CD4-positive, alpha-beta T cell (primary cell): ENCODE results near the gene NGFR. TPM values are rescaled to one million over a fixed set of nuclear protein-coding genes. Genes with fewer than 3 reads are reported as not detected.

Experiments used
- ATAC-seq: fragments of 200-7000 bp; cut with Tn5 transposase; one replicate; pipeline ENCODE4 v1.10.0; 2022; ENCODE audit warnings: mild to moderate bottlenecking; ENCODE audit not compliant: poor library complexity
- CTCF ChIA-PET: fragments of 350-600 bp; sonication (Branson Sonifier 250); formaldehyde crosslinking; loops from one replicate; lab custom pipeline; 2021; ENCODE audit warnings: antibody characterized with exemption, inconsistent platforms; lab: Charles Lee
- POLR2A ChIA-PET: fragments of 350-600 bp; sonication (Branson Sonifier 250); formaldehyde crosslinking; loops from one replicate; lab custom pipeline; 2021; ENCODE audit warnings: antibody characterized with exemption, inconsistent platforms; lab: Charles Lee
- DNase-seq, 14 experiments: peaks; one replicate each; pipeline ENCODE4 v3.0.0-alpha.2; 2013 to 2020; ENCODE audit warnings: mixed read lengths in 2 of 14
- H3K27ac ChIP-seq, 2 donors: one replicate each; pipeline versions ENCODE4 v1.5.1 to v1.7.0; 2013; ENCODE audit warnings: low read length in 2 of 2, low read depth in 1 of 2, mild to moderate bottlenecking in 1 of 2
- H3K27me3 ChIP-seq, 2 experiments: 1 replicate in 1 of 2; 2 replicates in 1 of 2; pipeline versions ENCODE4 v1.6.1 to v1.7.0; 2013; ENCODE audit warnings: low read length in 2 of 2, control low read depth in 1 of 2, mild to moderate bottlenecking in 1 of 2, moderate library complexity in 1 of 2; ENCODE audit not compliant: insufficient read depth in 2 of 2, control insufficient read depth in 1 of 2
- H3K36me3 ChIP-seq: one replicate; pipeline ENCODE4 v1.6.1; 2013; ENCODE audit warnings: low read length, control low read depth; ENCODE audit not compliant: insufficient read depth
- H3K4me1 ChIP-seq: one replicate; pipeline ENCODE4 v1.6.1; 2013; ENCODE audit warnings: low read length, control low read depth; ENCODE audit not compliant: insufficient read depth
- H3K4me3 ChIP-seq: one replicate; pipeline ENCODE4 v1.5.1; 2013; ENCODE audit warnings: mild to moderate bottlenecking, low read length, moderate library complexity
- H3K9me3 ChIP-seq, 2 experiments: 1 replicate in 1 of 2; 2 replicates in 1 of 2; pipeline versions ENCODE4 v1.6.1 to v1.7.0; 2013; ENCODE audit warnings: low read length in 2 of 2, mild to moderate bottlenecking in 2 of 2, control low read depth in 1 of 2, moderate library complexity in 1 of 2; ENCODE audit not compliant: control insufficient read depth in 1 of 2, insufficient read depth in 1 of 2
- H3K27ac Mint-ChIP-seq: one replicate; pipeline ENCODE4 v1.8.0; 2020; ENCODE audit warnings: mixed read lengths
- H3K27me3 Mint-ChIP-seq: one replicate; pipeline ENCODE4 v1.8.0; 2021; ENCODE audit warnings: mixed read lengths
- H3K36me3 Mint-ChIP-seq: one replicate; pipeline ENCODE4 v1.8.0; 2021; ENCODE audit warnings: low read depth, mixed read lengths
- H3K4me1 Mint-ChIP-seq: one replicate; pipeline ENCODE4 v1.8.0; 2021; ENCODE audit warnings: low read depth, mixed read lengths
- H3K4me3 Mint-ChIP-seq: one replicate; pipeline ENCODE4 v1.8.0; 2020; ENCODE audit warnings: mild to moderate bottlenecking, mixed read lengths
- H3K9me3 Mint-ChIP-seq: one replicate; pipeline ENCODE4 v1.8.0; 2020; ENCODE audit warnings: mixed read lengths
- intact Hi-C, 2 experiments: fragments of 100-400 bp; cut with DNase I in 1 of 2; cut with micrococcal nuclease in 1 of 2; formaldehyde crosslinking; loops; one replicate each; pipeline versions ENCODE4 v1.15.1 to v1.9.0; 2023 to 2025; cut with DNase I, micrococcal nuclease
- total RNA-seq, 174 experiments: library from RNA in 2 of 174; stranded (reverse) in 2 of 174; gene quantifications; one replicate each; pipeline ENCODE4 v1.2.3 and lab custom pipeline; 2021 to 2026
- TF ChIP-seq, protein P1 (sequence below): fragments of 200-600 bp; IDR thresholded peaks from one replicate; pipeline ENCODE4 v1.8.0; 2022; ENCODE audit warnings: antibody characterized with exemption, mild to moderate bottlenecking

NGFR gene
- total RNA-seq, 2 experiments from 2014 or later = 0.11 to 0.22 TPM

DNA sequence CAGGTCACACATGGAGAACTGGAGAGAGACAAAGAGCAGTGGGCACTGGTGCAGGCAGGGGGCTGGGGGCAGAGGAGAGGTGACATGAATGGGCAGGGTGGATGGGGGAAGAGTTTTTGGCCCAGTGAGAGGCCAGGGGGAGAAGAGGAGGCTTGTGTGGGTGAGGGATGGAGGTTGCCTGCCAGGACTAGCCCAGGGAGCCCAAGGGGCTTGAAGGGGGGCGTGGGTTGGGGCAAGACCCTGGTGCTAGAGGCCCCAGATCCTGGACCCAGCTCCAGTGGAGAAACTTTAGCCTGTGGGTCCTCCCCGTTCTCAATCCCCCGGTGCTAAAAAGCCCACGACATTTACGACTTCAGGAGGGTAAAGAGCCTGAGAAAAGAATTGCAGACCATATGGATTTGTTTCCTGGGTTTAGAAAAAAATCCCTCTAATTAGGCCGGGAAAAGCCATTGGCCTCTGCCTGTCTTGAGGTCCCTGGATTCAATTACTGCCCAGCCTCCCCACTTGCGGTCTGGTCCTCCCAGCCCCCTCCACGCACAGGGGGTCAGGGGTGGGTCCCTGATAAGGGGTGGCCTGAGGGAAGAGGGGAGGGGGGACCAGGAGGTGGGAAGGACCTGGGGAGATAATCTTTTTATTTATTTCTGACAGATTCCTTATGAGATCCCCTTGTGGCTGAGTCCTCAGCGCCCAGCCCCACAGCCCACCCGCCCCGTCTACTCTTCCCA lies 33.0 kb downstream of the NGFR start:
- Mint-ChIP-seq H3K4me1 (peaks cover 7% of the 10 kb centered on the region), H3K27me3 (peaks cover 11% of the 10 kb centered on the region), H3K36me3 (no peaks in the 10 kb centered on the region), H3K9me3 (no peaks in the 10 kb centered on the region), H3K4me3 (no peak overlapping the region), H3K27ac (no peak overlapping the region)
- DNase-seq (peak in 1 of 14 experiments; percentile 23), ATAC-seq (no peak)
- TF ChIP-seq, protein P1, sequence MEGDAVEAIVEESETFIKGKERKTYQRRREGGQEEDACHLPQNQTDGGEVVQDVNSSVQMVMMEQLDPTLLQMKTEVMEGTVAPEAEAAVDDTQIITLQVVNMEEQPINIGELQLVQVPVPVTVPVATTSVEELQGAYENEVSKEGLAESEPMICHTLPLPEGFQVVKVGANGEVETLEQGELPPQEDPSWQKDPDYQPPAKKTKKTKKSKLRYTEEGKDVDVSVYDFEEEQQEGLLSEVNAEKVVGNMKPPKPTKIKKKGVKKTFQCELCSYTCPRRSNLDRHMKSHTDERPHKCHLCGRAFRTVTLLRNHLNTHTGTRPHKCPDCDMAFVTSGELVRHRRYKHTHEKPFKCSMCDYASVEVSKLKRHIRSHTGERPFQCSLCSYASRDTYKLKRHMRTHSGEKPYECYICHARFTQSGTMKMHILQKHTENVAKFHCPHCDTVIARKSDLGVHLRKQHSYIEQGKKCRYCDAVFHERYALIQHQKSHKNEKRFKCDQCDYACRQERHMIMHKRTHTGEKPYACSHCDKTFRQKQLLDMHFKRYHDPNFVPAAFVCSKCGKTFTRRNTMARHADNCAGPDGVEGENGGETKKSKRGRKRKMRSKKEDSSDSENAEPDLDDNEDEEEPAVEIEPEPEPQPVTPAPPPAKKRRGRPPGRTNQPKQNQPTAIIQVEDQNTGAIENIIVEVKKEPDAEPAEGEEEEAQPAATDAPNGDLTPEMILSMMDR = no peak
- no peak overlapping the region for H3K4me3 ChIP-seq
- H3K27me3 ChIP-seq = peaks cover 0 to 2% of the 10 kb centered on the region in 2 experiments
- intact Hi-C loops = no loop called here
- no peak overlapping the region for H3K27ac ChIP-seq
- POLR2A ChIA-PET = no interaction called here
- peaks cover 11% of the 10 kb centered on the region for H3K4me1 ChIP-seq
- CTCF ChIA-PET = no interaction called here
- no peaks in the 10 kb centered on the region for H3K36me3 ChIP-seq
- H3K9me3 ChIP-seq = no peaks in the 10 kb centered on the region

DNA sequence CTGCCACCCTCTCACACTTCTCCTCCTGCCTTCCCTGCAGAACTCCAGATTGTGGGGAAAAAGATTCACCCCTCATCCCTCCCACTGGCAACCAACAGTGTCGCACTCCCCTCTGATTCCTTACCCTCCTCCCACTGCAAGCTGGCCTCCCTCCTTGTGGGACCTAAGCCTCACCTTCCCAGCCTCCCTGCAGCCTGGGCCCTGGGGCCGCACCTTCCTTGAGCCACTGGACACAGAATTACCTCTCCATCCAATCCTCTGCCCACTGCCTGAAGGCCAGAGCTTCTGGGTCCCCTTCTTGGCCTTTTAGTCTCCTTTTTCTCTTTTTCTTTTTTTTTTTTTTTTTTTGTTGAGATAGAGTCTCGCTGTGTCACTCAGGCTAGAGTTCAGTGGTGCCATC lies 33.9 kb downstream of the NGFR start:
- peak in 1 of 14 experiments; percentile 12 for DNase-seq

DNA sequence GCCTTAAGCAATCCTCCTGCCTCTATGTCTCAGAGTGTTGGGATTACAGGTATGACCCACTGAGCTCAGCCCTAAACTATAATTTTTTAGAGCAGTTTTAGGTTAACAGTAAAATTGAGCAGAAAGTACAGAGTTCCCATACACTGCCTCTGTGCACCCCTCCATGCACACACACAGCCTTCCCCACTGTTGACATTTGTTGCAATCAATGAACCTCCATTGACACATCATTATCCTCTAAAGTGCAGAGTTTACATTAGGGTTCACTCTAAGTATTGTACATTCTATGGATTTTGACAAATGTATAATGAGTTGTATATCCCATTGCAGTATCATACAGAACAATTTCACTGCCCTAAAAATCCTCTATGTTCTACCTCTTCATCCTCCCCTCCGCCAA lies 35.0 kb downstream of the NGFR start:
- TF ChIP-seq, protein P1 = no peak
- no peaks in the 10 kb centered on the region for H3K9me3 Mint-ChIP-seq
- no peaks in the 10 kb centered on the region for H3K36me3 Mint-ChIP-seq
- H3K36me3 ChIP-seq = no peaks in the 10 kb centered on the region
- H3K4me3 Mint-ChIP-seq = no peak overlapping the region
- no peaks in the 10 kb centered on the region for H3K4me1 ChIP-seq
- ATAC-seq = no peak
- peaks cover 0 to 2% of the 10 kb centered on the region in 2 experiments for H3K27me3 ChIP-seq
- DNase-seq = no peak
- ChIA-PET CTCF (no interaction called here), POLR2A (no interaction called here)
- intact Hi-C loops = no loop called here
- no peaks in the 10 kb centered on the region for H3K4me1 Mint-ChIP-seq
- no peaks in the 10 kb centered on the region for H3K9me3 ChIP-seq
- peaks cover 26% of the 10 kb centered on the region for H3K27me3 Mint-ChIP-seq
- H3K4me3 ChIP-seq = no peak overlapping the region
- H3K27ac ChIP-seq = no peak overlapping the region
- no peak overlapping the region for H3K27ac Mint-ChIP-seq

More for the DNA sequence above, 33.9 kb downstream of the NGFR start:
- H3K4me3 Mint-ChIP-seq = no peak overlapping the region
- H3K4me1 Mint-ChIP-seq = no peaks in the 10 kb centered on the region
- CTCF ChIA-PET = no interaction called here
- H3K9me3 ChIP-seq = no peaks in the 10 kb centered on the region
- peaks cover 0 to 2% of the 10 kb centered on the region in 2 experiments for H3K27me3 ChIP-seq
- no peak overlapping the region for H3K27ac ChIP-seq
- ATAC-seq = no peak
- POLR2A ChIA-PET = no interaction called here
- TF ChIP-seq, protein P1 = no peak
- no peaks in the 10 kb centered on the region for H3K36me3 ChIP-seq
- H3K36me3 Mint-ChIP-seq = no peaks in the 10 kb centered on the region
- intact Hi-C loops = no loop called here
- H3K4me3 ChIP-seq = no peak overlapping the region
- no peaks in the 10 kb centered on the region for H3K9me3 Mint-ChIP-seq
- peaks cover 20% of the 10 kb centered on the region for H3K27me3 Mint-ChIP-seq
- peaks cover 3% of the 10 kb centered on the region for H3K4me1 ChIP-seq
- H3K27ac Mint-ChIP-seq = no peak overlapping the region
